ENCODE results near the gene LYSMD4. TPM values are rescaled to one million over a fixed set of nuclear protein-coding genes. Genes with fewer than 3 reads are reported as not detected.
A peak's percentile ranks its signal among the peaks of the same experiment; 100 is the strongest.

The LYSMD4 gene
- total RNA-seq, 1 donor from 2014 or later: 8.8 TPM

GRCh38 chr15:99731336-99732123 lies 1.7 kb downstream of the LYSMD4 start:
- DNase-seq (ENCODE audit: low read depth): no peak

- DNase-seq (ENCODE audit: low read depth): peak; percentile 49
Observed at GRCh38 chr15:99729920-99730319, 3.3 kb downstream of the LYSMD4 start.

GRCh38 chr15:99729327-99729726 lies 3.9 kb downstream of the LYSMD4 start:
- DNase-seq (ENCODE audit: low read depth): no peak

DNA sequence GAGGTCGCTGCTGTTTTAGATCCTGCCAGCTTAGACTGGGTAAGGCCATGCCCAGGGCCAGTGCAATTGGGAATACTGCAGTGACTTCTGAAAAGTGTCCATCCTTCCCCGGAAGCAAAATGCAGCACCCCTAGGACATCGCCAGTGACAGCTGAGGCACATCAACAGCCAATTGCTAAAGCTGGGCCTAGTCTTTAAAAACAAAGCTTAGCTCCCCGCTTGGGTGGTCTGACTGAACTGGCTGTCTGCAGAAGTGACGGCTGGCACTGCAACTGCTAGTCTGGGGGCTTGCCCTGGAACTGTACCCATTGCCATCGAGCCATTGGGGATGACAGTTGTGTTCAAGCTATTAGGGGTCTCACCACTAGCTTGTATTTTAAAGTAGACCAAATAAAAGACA lies 4.3 kb downstream of the LYSMD4 start:
- DNase-seq (ENCODE audit: low read depth): no peak

DNA sequence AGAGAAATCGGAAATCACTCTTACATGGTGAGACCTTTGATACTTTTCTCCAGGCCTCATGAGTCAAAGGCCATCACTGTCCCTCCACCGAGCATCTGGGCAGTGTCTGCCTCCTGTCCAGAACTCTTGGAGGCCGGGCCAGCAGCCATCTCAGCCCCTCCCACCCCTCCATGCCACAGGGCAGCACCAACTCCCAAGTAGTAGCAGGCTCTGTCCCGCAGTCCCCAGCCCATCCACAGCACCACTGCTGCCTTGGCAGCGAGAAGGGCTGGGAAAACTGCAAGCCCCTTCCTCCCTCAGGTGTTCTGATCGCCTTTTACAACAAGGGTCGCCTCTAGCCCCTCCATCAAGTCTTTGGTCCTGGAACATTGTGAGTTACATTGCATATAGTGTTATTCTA lies 5.5 kb downstream of the LYSMD4 start:
- no peak for DNase-seq (ENCODE audit: low read depth)

- no peak for DNase-seq (ENCODE audit: low read depth)
Observed at GRCh38 chr15:99727330-99727729, 5.9 kb downstream of the LYSMD4 start.

DNA sequence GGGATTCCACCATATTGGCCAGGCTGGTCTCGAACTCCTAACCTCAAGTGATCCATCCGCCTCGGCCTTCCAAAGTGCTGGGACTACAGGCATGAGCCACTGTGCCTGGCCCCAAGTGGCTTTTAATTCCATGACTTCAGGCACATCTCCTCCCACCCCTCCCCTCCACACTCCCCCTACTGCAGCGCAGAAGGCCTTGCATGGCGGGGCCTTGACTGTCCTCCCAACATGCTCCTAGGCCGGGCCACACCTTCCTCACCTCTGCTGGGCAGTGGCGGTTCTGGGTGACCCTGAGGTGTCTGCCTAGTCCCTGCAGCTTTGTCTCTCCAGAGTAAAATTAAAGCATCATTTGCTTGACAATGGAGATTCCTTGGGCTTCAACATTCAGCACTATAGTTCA lies 6.9 kb downstream of the LYSMD4 start:
- no peak for DNase-seq (ENCODE audit: low read depth)

- no peak for DNase-seq (ENCODE audit: low read depth)
Observed at GRCh38 chr15:99722406-99722805, 10.8 kb downstream of the LYSMD4 start.

DNA sequence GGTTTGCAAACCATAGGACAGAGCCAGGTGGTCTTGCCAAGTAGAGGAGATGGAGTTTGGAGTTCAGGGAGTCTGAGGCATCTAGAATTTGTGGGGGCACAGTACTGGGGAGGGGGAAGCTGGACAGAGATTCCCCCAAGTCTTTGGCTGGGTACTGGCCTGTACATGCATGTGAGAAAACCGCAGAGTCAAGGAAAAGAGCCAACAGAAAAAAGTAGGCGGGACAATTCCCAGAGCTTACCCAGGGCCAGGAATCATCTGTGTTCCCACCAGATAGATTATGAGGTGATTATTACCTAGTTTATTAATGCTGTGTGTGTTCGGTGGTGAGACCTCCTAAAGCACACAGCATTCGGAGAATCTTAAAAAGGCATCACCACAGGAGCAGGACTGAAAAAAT lies 11.3 kb downstream of the LYSMD4 start:
- DNase-seq (ENCODE audit: low read depth): no peak

GRCh38 chr15:99721104-99721778 lies 12.0 kb downstream of the LYSMD4 start:
- no peak for DNase-seq (ENCODE audit: low read depth)

GRCh38 chr15:99720533-99720932 lies 12.7 kb downstream of the LYSMD4 start:
- no peak for DNase-seq (ENCODE audit: low read depth)

- peak; percentile 77 for DNase-seq (ENCODE audit: low read depth)
Observed at GRCh38 chr15:99719096-99719541, 14.1 kb downstream of the LYSMD4 start.

GRCh38 chr15:99718421-99718820 lies 14.8 kb downstream of the LYSMD4 start:
- no peak for DNase-seq (ENCODE audit: low read depth)

GRCh38 chr15:99717161-99718009 lies 15.9 kb downstream of the LYSMD4 start:
- DNase-seq (ENCODE audit: low read depth): no peak

DNA sequence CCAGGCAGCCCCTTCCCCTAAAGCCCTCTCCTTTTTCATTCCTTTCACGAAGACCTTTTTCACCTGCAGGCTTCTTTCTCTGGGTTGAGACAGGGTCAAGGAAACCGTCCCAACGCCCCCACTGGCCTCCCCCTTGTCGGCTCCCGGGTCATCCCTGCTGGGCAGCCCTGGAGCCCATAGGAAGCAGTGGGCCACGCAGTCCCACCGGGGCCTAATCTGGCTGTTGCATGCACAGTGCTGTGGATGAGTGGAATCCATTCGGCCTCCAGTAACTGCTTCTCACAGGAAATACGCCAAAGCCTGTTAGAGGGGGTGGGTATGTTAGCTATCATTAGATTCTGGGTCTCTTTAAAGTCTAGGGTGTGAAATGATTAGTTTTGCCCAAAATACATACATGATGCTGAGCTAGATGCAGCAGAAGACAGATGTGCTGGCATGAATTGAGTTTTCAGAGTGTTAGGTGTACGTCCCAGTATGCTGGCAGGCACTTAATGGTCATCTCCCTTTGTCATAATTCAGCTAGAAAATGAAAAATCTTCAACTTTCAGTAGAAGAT lies 16.6 kb downstream of the LYSMD4 start:
- DNase-seq (ENCODE audit: low read depth): no peak

- DNase-seq (ENCODE audit: low read depth): no peak
Observed at GRCh38 chr15:99712415-99712814, 20.8 kb downstream of the LYSMD4 start.

DNA sequence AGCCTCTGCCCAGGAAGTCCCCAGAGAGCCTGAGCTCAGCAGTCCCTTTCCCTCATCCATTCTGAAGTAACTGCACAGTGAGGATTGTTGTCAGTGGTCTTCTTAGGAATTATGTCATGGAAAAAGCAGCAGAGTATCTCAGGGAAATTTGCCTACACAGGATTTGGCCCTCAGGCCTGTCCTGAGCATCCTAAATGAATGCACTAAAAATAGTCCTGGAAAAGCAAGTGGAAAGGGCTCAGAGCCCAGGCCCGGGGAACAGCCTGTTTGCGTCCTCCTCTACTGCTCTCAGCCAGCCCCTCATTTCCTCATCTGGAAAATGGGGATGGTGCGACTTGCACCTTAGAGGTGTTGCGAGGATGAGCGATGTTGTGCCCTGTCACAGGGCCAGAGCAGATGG lies 21.6 kb downstream of the LYSMD4 start:
- DNase-seq (ENCODE audit: low read depth): no peak

DNA sequence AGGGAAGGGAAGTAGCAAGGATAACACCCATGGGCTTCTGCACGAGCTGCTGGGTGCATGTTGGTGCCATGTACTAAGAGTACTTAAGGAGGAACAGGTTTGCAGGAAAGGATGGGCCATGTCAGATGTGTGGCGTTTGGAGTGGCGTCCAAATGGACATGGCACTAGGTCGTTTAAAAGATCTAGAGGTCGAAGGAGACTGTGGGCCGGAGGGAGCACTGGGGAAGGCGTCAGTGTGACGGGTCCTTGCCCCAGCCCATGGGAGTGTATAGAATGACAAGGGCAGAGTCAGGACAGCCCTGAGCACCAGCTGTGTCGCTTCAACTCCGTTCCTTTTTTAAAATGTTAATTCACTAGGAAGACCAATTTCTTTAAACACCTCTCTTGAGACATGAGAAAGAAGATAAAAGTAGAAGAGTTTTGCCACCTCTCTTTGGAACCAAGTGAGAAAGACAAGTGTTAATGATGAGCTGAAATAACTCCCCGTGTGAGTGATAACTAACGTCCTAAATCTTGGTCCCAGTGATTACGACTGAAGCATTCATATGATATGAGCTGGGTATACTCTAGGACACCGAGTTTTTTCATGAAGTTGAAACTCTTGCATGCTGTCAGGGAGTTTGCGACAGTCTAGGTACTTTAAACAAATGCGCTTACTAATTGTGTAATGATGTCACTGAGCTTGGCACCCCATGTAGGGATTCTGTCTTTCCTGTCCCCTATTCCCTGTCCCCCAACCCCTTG lies 23.8 kb downstream of the LYSMD4 start:
- no peak for DNase-seq (ENCODE audit: low read depth)

GRCh38 chr15:99708563-99708962 lies 24.7 kb downstream of the LYSMD4 start:
- DNase-seq (ENCODE audit: low read depth): peak; percentile 94

- DNase-seq (ENCODE audit: low read depth): no peak
Observed at GRCh38 chr15:99707473-99708270, 25.6 kb downstream of the LYSMD4 start.

Data from renal cortical epithelial cell (primary cell).